Liver (tissue), 3 donors: ENCODE measurements around the gene PRND.

Source experiments
- RAD21 ChIP-seq, 2 donors: IDR thresholded peaks; 2 replicates each; pipeline ENCODE4 v1.6.1; 2016; ENCODE audit warnings: antibody characterized with exemption in 2 of 2, mild to moderate bottlenecking in 2 of 2
- TF ChIP-seq, protein P1 (sequence below): fragments of 150-350 bp; IDR thresholded peaks from 2 replicates; pipeline ENCODE4 v1.5.1; 2017; ENCODE audit warnings: improper control_type of control experiment, low read depth, low read length; ENCODE audit not compliant: missing input control
- donor health status: healthy.
- donor health status: healthy.

DNA sequence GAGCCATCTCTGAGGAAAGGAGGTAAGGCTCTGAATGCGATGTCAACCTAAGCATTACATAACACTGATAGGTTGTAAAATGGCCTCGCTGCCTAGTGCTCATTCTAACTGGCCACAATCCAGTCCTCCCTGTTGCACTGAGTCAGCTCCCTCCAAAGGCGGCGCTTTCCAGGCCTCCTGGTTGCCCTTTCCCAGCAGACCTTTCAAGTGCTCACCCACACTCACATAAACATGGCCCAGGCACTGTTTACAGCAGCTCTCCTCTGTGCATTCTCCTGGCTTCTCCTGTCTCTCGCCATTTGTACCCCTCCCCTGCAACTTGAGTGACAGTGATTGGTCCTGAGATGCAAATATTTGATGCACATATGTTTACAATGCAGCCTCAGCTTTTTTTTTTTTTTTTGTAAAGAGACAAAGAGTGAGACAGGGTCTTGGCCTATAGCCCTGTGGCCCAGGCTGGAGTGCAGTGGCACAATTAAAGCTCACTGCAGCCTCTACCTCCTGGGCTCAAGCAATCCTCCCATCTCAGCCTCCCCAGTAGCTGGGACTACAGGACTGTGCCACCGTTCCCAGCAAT lies 36.8 kb upstream of the PRND start:
- no peak for TF ChIP-seq RAD21 (IDR thresholded peaks at IDR 0.05)
- TF ChIP-seq, protein P1, sequence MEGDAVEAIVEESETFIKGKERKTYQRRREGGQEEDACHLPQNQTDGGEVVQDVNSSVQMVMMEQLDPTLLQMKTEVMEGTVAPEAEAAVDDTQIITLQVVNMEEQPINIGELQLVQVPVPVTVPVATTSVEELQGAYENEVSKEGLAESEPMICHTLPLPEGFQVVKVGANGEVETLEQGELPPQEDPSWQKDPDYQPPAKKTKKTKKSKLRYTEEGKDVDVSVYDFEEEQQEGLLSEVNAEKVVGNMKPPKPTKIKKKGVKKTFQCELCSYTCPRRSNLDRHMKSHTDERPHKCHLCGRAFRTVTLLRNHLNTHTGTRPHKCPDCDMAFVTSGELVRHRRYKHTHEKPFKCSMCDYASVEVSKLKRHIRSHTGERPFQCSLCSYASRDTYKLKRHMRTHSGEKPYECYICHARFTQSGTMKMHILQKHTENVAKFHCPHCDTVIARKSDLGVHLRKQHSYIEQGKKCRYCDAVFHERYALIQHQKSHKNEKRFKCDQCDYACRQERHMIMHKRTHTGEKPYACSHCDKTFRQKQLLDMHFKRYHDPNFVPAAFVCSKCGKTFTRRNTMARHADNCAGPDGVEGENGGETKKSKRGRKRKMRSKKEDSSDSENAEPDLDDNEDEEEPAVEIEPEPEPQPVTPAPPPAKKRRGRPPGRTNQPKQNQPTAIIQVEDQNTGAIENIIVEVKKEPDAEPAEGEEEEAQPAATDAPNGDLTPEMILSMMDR, result no peak
